Naive thymus-derived CD8-positive, alpha-beta T cell (primary cell): ENCODE measurements around the gene CACNA2D4. TPM values are rescaled to one million over a fixed set of nuclear protein-coding genes. Genes with fewer than 3 reads are reported as not detected.

Experiments used
- ATAC-seq, 2 donors: fragments of 150-1000 bp; cut with Tn5 transposase in 1 of 2; sonication (Bioruptor Pico), chemical (Tn5 transposase) in 1 of 2; 1 replicate in 1 of 2; 2 replicates in 1 of 2; pipeline ENCODE4 v1.10.0; 2021; ENCODE audit warnings: mild to moderate bottlenecking in 2 of 2, moderate library complexity in 2 of 2
- POLR2A ChIA-PET: fragments of 350-600 bp; sonication (Branson Sonifier 250); formaldehyde crosslinking; loops from one replicate; lab custom pipeline; 2021; ENCODE audit warnings: antibody characterized with exemption; lab: Charles Lee
- DNase-seq, 10 donors: peaks; one replicate each; pipeline versions ENCODE4 v3.0.0 to v3.0.0-alpha.2; 2020 to 2022
- H3K27ac Mint-ChIP-seq, 10 donors: one replicate each; pipeline ENCODE4 v1.8.0; 2020 to 2022; ENCODE audit warnings: mild to moderate bottlenecking in 10 of 10, mixed read lengths in 10 of 10, moderate library complexity in 4 of 10, inconsistent platforms in 1 of 10
- H3K27me3 Mint-ChIP-seq, 5 donors: one replicate each; pipeline ENCODE4 v1.8.0; 2021 to 2022; ENCODE audit warnings: mixed read lengths in 5 of 5
- H3K36me3 Mint-ChIP-seq, 3 donors: one replicate each; pipeline ENCODE4 v1.8.0; 2020 to 2022; ENCODE audit warnings: mixed read lengths in 3 of 3, mild to moderate bottlenecking in 2 of 3, inconsistent platforms in 1 of 3
- H3K4me1 Mint-ChIP-seq, 4 donors: one replicate each; pipeline ENCODE4 v1.8.0; 2021 to 2022; ENCODE audit warnings: mixed read lengths in 4 of 4
- H3K4me3 Mint-ChIP-seq, 10 donors: one replicate each; pipeline ENCODE4 v1.8.0; 2020 to 2022; ENCODE audit warnings: mild to moderate bottlenecking in 10 of 10, mixed read lengths in 10 of 10, moderate library complexity in 6 of 10, inconsistent platforms in 1 of 10
- H3K9me3 Mint-ChIP-seq, 9 donors: one replicate each; pipeline ENCODE4 v1.8.0; 2020 to 2022; ENCODE audit warnings: mixed read lengths in 9 of 9, mild to moderate bottlenecking in 3 of 9, inconsistent platforms in 1 of 9, moderate library complexity in 1 of 9
- polyA plus RNA-seq, 3 donors: library from polyadenylated mRNA; unstranded; fragments of 300-500 nt; fragmentation: Illumina TruSeq; gene quantifications; one replicate each; pipeline ENCODE4 v1.2.3, GENCODE V29; 2021
- total RNA-seq, 8 experiments: library from RNA in 2 of 8; stranded (reverse) in 2 of 8; gene quantifications; one replicate each; pipeline ENCODE4 v1.2.3 and lab custom pipeline; 2021 to 2026

Gene CACNA2D4
- total and polyA plus RNA-seq, 5 experiments from 2014 or later = 2.1 to 11.5 (median 5.0) TPM

GRCh38 chr12:1931642-1932041 is 13.2 kb upstream of the CACNA2D4 start:
- H3K27me3 Mint-ChIP-seq = no peaks in the 10 kb centered on the region
- no peaks in the 10 kb centered on the region for H3K36me3 Mint-ChIP-seq
- peak overlapping the region in 1 of 10 donors; percentile 79 for H3K27ac Mint-ChIP-seq
- no peaks in the 10 kb centered on the region for H3K9me3 Mint-ChIP-seq
- ATAC-seq (no peak), DNase-seq (no peak)
- POLR2A ChIA-PET = interaction anchor here (1.3 kb wide), 1 partner anchor 8 kb away, joined by 3 read pairs; no protein-coding TSS in a partner anchor
- no peak overlapping the region for H3K4me3 Mint-ChIP-seq
- H3K4me1 Mint-ChIP-seq = peaks cover 18 to 43% (median 26%) of the 10 kb centered on the region in 4 donors

DNA sequence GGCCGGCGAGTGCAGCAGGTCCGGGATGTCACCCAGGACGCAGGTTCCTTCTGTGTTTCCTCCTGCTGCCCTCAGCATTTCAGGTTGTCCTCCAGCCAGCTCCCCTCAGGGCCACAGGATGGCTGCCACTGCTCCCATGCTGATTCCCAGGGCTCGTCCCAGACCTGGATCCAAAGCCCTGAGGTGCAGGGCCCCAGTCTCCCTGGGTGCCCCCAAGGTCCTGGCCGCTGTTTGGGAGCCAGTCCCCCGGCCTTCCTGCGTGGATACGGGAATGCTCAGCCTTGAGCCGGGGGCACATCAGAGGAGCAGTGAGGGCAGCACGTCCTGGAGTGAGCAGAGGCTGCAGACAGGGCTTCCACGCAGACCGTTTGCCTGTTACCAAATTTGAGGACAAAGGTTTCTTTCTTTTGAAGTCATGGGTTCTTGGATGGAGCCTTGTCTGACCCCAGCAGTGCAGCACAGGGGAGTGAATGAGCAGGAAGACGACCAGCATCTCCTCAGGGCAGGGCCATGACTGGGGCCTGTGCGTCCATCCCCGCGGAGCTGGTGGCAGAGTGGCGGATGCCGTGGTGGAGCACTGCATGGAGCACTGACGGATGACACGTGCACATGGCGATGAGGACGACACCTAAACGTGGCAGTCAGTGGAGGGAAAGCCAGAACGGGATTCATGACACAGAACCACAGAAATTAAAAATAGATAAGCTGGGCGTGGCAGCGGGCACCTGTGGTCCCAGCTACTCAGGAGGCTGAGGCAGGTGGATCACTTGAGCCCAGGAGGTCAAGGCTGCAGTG is 12.5 kb upstream of the CACNA2D4 start:
- no peaks in the 10 kb centered on the region for H3K36me3 Mint-ChIP-seq
- ATAC-seq = no peak
- H3K4me1 Mint-ChIP-seq = peaks cover 18 to 43% (median 26%) of the 10 kb centered on the region in 4 donors
- H3K9me3 Mint-ChIP-seq = no peaks in the 10 kb centered on the region
- H3K4me3 Mint-ChIP-seq = no peak overlapping the region
- POLR2A ChIA-PET = interaction anchor here (1.3 kb wide), 1 partner anchor 9 kb away, joined by 3 read pairs; no protein-coding TSS in a partner anchor
- DNase-seq = peak in 1 of 10 donors; percentile 48
- H3K27me3 Mint-ChIP-seq = no peaks in the 10 kb centered on the region
- peak overlapping the region in 2 of 10 donors; percentile 16 to 34 for H3K27ac Mint-ChIP-seq

GRCh38 chr12:1929985-1930802 is 11.7 kb upstream of the CACNA2D4 start:
- Mint-ChIP-seq H3K9me3 (no peaks in the 10 kb centered on the region), H3K27ac (peak overlapping the region in 8 of 10 donors; percentile 7 to 82 (median 53)), H3K36me3 (no peaks in the 10 kb centered on the region), H3K4me1 (peaks cover 18 to 44% (median 29%) of the 10 kb centered on the region in 4 donors), H3K4me3 (peak overlapping the region in 1 of 10 donors; percentile 8), H3K27me3 (peaks cover 0 to 2% (median 0%) of the 10 kb centered on the region in 5 donors)
- DNase-seq = peak in 1 of 10 donors; percentile 63
- ATAC-seq = no peak
- POLR2A ChIA-PET = interaction anchor here (1.3 kb wide), 1 partner anchor 10 kb away, joined by 3 read pairs; no protein-coding TSS in a partner anchor

DNA sequence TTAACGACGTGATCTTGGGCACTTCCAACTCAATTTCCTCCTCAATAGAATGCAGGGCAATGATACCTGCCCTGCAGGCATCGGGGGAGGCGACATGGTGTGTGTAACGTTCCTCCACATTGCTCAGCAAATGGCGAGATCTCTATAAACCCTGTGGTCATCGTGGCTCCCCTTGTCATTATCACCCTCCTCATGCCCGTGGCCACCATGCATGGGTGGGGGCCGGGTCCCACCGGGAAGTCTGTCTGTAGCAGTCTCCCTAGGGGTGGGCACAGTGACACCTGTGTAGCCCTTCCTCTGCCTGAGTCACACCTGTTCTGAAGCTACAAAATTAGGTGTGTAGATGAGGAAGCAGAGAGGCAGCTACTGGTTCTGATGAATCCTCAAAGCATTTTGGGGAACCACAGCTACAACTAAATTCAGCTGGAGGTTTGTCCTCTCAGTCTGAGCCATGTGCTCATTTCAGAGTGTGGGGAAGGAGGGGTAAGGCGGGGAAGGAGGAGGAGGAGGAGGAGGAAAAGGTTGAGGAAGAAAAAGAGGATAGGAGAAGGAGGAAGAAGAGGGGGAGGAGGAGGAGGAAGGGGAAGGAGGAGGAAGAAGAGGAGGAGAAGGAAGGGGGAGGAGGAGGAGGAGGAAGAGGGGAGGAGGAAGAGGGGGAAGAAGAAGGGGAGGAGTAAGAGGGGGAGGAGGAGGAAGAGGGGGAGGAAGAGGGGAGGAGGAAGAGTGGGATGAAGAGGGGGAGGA is 11.0 kb upstream of the CACNA2D4 start:
- H3K4me1 Mint-ChIP-seq = peaks cover 24 to 52% (median 37%) of the 10 kb centered on the region in 4 donors
- ATAC-seq = no peak
- no peaks in the 10 kb centered on the region for H3K9me3 Mint-ChIP-seq
- DNase-seq = peak in 1 of 10 donors; percentile 41
- no peaks in the 10 kb centered on the region for H3K36me3 Mint-ChIP-seq
- POLR2A ChIA-PET = no interaction called here
- H3K4me3 Mint-ChIP-seq = no peak overlapping the region
- H3K27ac Mint-ChIP-seq = peak overlapping the region in 3 of 10 donors; percentile 31 to 79 (median 60)
- peaks cover 0 to 9% (median 0%) of the 10 kb centered on the region in 5 donors for H3K27me3 Mint-ChIP-seq

GRCh38 chr12:1928439-1929121 is 10.1 kb upstream of the CACNA2D4 start:
- DNase-seq = peak in 1 of 10 donors; percentile 53
- Mint-ChIP-seq H3K27ac (peak overlapping the region in 2 of 10 donors; percentile 31 to 60), H3K4me3 (no peak overlapping the region), H3K9me3 (no peaks in the 10 kb centered on the region), H3K4me1 (peaks cover 25 to 52% (median 41%) of the 10 kb centered on the region in 4 donors), H3K36me3 (no peaks in the 10 kb centered on the region), H3K27me3 (peaks cover 0 to 11% (median 0%) of the 10 kb centered on the region in 5 donors)
- POLR2A ChIA-PET = no interaction called here
- ATAC-seq = no peak

DNA sequence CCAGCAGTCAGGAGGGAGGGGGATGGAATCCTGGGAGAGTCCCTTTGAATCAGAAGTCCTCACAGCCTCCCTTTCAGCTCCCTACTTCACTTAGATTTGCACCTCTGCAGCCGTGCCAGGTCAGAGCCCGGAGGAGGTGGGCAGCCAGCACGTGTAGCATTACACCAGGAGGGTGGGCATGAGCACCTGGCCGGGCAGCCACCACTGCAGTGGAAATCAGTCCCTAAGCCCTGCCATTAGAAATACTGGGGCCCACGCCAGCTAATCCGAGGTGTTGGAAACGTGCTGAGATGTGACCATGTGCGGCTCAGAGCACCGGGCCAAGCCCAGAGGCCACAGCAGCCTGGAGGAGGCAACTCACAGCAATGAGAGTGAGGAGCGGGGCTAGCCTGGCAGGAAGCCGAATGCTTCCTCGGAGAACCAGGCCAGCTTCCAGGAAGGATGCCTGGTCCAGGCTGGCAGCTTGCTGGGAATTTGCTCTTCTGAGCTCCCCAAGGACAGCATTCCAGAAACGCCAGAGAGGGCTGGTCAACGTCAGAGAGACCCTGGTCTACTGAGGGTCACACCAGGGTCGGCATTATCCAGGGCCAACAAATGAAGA is 9.4 kb upstream of the CACNA2D4 start:
- POLR2A ChIA-PET = no interaction called here
- Mint-ChIP-seq H3K36me3 (no peaks in the 10 kb centered on the region), H3K9me3 (no peaks in the 10 kb centered on the region), H3K27me3 (peaks cover 0 to 11% (median 1%) of the 10 kb centered on the region in 5 donors), H3K4me1 (peaks cover 23 to 51% (median 43%) of the 10 kb centered on the region in 4 donors), H3K4me3 (no peak overlapping the region), H3K27ac (peak overlapping the region in 1 of 10 donors; percentile 31)
- peak in 1 of 10 donors; percentile 32 for DNase-seq
- ATAC-seq = no peak

GRCh38 chr12:1927051-1927680 is 8.7 kb upstream of the CACNA2D4 start:
- no peak overlapping the region for H3K4me3 Mint-ChIP-seq
- ATAC-seq (no peak), DNase-seq (peak in 1 of 10 donors; percentile 35)
- H3K9me3 Mint-ChIP-seq = no peaks in the 10 kb centered on the region
- H3K27me3 Mint-ChIP-seq = peaks cover 0 to 11% (median 1%) of the 10 kb centered on the region in 5 donors
- H3K4me1 Mint-ChIP-seq = peaks cover 18 to 45% (median 40%) of the 10 kb centered on the region in 4 donors
- H3K27ac Mint-ChIP-seq = peak overlapping the region in 3 of 10 donors; percentile 27 to 55 (median 31)
- no peaks in the 10 kb centered on the region for H3K36me3 Mint-ChIP-seq
- POLR2A ChIA-PET = no interaction called here

- Mint-ChIP-seq H3K27ac (no peak overlapping the region), H3K36me3 (no peaks in the 10 kb centered on the region), H3K9me3 (no peaks in the 10 kb centered on the region), H3K27me3 (peaks cover 0 to 11% (median 1%) of the 10 kb centered on the region in 5 donors), H3K4me3 (no peak overlapping the region), H3K4me1 (peaks cover 14 to 35% (median 32%) of the 10 kb centered on the region in 4 donors)
- DNase-seq (no peak), ATAC-seq (no peak)
- POLR2A ChIA-PET = interaction anchor here (1.8 kb wide), 1 partner anchor 11 kb away, joined by 5 read pairs; no protein-coding TSS in a partner anchor
Observed at GRCh38 chr12:1926251-1926657, 7.8 kb upstream of the CACNA2D4 start.

DNA sequence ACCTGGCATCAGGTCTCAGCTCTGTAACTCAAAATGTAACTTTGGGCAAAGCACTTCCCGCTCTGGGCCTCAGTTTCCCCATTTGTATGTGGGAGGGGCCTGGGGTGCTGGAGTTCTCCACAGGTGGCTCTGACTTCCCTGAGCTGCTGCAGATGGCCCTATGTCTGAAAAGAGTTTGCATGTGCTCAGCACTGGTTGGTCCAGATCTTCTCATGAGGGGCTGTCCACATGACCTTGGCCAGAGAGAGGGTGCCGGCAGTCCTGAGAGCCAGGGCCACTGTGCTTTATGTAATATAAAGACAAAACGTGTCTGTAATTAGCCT is 7.2 kb upstream of the CACNA2D4 start:
- ATAC-seq (no peak), DNase-seq (no peak)
- POLR2A ChIA-PET = interaction anchor here (0.6 to 1.8 kb wide), 2 partner anchors 10 to 609 kb away, joined by 3 to 5 read pairs; no protein-coding TSS in a partner anchor
- H3K4me1 Mint-ChIP-seq = peaks cover 17 to 36% (median 30%) of the 10 kb centered on the region in 4 donors
- no peaks in the 10 kb centered on the region for H3K9me3 Mint-ChIP-seq
- H3K36me3 Mint-ChIP-seq = no peaks in the 10 kb centered on the region
- peaks cover 0 to 11% (median 1%) of the 10 kb centered on the region in 5 donors for H3K27me3 Mint-ChIP-seq
- H3K4me3 Mint-ChIP-seq = peak overlapping the region in 1 of 10 donors; percentile 11
- H3K27ac Mint-ChIP-seq = no peak overlapping the region

- ATAC-seq (no peak), DNase-seq (peak in 1 of 10 donors; percentile 34)
- peaks cover 15 to 36% (median 27%) of the 10 kb centered on the region in 4 donors for H3K4me1 Mint-ChIP-seq
- peaks cover 0 to 11% (median 1%) of the 10 kb centered on the region in 5 donors for H3K27me3 Mint-ChIP-seq
- peak overlapping the region in 6 of 10 donors; percentile 12 to 41 (median 28) for H3K4me3 Mint-ChIP-seq
- POLR2A ChIA-PET = interaction anchor here (0.6 to 1.8 kb wide), 2 partner anchors 9 to 608 kb away, joined by 3 to 5 read pairs; no protein-coding TSS in a partner anchor
- no peaks in the 10 kb centered on the region for H3K36me3 Mint-ChIP-seq
- peak overlapping the region in 6 of 10 donors; percentile 1 to 88 (median 41) for H3K27ac Mint-ChIP-seq
- no peaks in the 10 kb centered on the region for H3K9me3 Mint-ChIP-seq
Observed at GRCh38 chr12:1924996-1925683, 6.7 kb upstream of the CACNA2D4 start.
